ENCODE data around the gene AQP4.

The AQP4 gene

GRCh38 chr18:26832302-26832701, 33.2 kb downstream of the AQP4 start:
- no peak for DNase-seq

DNA sequence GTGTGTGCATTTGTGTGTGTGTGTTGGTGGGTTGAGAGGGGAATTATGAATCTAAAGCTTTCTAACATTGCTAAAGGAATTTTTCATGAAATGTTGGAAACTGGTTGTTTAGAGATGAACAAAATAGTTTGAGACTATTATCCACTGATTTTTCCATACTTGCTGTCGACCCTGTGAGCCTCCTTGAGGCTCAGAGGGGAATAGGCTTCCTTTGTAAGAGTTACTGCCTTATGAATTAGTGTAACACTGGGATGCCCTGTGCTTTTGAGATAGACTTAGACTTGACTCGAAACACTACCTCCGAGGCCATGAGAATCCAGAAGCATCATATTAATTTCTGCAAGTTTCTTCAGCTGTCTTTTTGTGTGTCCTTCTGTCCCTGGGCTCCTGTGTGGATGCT, 37.9 kb downstream of the AQP4 start:
- DNase-seq: no peak

GRCh38 chr18:26826656-26827235, 38.8 kb downstream of the AQP4 start:
- DNase-seq: no peak

- no peak for DNase-seq
These were observed 44.3 kb downstream of the AQP4 start for GRCh38 chr18:26821181-26821580.

GRCh38 chr18:26819046-26819445, 46.5 kb downstream of the AQP4 start:
- DNase-seq: no peak

- DNase-seq: no peak
These were observed 47.0 kb downstream of the AQP4 start for GRCh38 chr18:26818461-26818860.

DNA sequence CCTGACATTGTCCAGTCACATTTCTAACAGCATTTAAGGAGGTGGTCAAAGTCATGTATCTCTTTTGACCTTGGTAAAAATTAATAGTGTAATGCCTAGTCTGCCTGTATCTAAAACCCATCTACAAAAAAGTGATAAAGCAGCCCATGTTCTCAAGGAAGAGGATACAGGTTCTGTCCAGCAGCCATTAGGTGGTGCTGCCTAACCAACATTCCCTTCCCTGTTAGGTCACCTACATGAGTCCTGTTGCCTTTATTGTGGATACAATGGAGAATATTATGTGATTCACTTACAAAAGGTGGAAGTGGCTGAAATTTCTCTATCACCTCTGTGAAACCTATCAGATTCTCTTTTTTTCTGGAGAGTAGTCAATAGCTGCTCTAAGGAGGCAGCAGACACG, 52.5 kb downstream of the AQP4 start:
- DNase-seq: no peak

DNA sequence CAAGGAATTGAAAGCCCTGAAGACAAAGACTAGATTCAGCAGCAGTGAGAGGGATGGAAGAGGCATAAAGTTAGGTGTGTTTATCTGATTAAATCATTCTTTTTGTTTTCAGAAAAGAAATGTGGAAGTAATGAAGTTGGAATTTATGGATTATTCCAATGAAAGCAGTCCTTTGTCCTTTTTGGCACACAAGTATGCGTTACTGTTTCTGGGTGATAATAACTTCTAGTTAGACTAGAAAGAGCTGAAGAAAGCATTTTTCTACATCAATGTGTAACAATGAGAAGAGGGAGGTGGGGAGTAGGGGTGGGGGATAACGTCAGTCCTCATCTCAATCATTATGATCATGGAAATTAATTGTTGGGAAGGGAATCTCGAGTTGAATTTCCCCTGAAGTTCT, 53.0 kb downstream of the AQP4 start:
- no peak for DNase-seq

DNA sequence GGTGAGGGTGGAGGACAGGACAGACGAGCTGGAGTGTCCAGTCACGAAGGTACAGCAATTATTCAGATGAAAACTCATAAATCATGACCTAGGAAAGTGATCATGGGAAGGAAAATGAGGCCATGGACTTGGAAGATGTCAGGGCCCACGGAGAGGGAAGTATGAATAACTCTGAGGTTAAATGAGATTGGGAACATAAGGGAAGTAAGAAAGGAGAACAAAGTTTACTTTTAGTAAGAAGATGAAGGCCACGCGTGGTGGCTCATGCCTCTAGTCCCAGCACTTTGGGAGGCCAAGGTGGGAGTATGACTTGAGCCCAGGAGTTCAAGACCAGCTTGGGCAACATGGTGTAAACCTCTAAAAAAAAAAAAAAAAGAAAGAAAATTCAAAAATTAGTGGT, 56.2 kb downstream of the AQP4 start:
- DNase-seq: no peak

- no peak for DNase-seq
These were observed 59.3 kb downstream of the AQP4 start for GRCh38 chr18:26806224-26806623.

DNA sequence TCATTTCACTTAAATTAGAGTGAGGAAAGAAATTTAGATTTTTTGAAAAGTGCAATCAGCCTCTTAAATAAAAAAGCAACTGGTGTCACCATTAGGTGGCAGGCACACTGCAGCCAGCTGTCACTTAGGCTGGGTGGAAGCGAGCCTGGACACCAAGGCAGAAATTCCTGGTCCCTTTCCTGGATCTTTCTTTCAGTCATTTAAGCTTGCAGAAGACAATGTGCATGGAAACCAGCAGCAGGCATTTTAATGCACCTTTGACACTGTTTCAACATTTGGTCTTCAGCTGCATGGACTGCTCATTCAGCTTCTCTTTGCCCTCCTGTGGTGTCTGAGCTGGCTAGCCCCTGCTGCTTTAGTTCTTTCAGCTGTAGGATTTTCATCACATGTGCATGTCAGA, 61.0 kb downstream of the AQP4 start:
- no peak for DNase-seq

- no peak for DNase-seq
These were observed 61.9 kb downstream of the AQP4 start for GRCh38 chr18:26803643-26804042.

DNA sequence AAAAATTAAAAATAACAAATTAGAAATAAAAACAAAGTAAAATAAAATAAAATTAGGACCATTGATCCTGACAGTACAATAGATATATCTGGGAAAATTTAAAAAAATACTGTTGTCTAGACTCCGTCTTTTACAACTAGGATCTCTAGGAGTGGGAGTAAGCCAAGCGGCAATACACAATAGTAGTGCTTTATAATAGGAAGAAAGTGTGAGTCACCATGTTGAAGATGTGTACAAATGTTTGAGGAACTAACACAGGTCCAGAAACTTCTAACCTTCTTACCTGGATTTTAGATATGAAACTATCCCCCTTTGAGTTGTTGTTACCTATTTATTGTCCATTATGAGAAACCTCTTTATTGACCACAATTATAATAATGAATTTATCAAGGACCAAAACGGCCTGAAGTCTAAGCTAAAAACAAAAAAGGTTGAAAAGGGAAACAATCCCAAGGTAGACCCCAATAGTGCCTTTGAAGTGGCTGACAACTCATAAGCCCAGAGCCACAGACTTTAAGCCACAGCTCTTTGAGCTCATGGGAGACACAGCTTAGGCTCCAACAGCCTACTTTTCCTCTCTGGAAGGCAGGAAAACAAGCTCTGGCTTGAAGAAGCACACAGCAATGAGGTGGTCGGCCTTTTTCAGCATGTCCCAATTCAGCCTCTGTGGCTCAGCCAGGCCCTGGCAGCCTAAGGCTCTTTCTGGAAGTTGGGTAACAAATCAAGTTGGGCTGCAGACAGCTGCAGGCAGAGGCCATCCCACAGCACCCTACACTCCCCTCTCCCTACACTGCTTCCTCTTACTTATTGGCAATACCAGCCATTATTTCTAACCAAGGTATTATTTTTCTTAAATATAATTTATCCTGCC, 62.9 kb downstream of the AQP4 start:
- no peak for DNase-seq

Measured in stimulated activated naive CD4-positive, alpha-beta T cell (primary cell).